AG04450 (cell line): ENCODE data around the gene RPS6KA5. TPM values are rescaled to one million over a fixed set of nuclear protein-coding genes. Genes with fewer than 3 reads are reported as not detected.

Experiments
- CTCF ChIA-PET: fragments of 300-600, 350-600 bp; formaldehyde crosslinking; extraction: SDS; loops from one replicate; lab custom pipeline; 2022; ENCODE audit warnings: antibody characterized with exemption, inconsistent platforms; lab: Charles Lee
- POLR2A ChIA-PET: fragments of 350-600 bp; formaldehyde crosslinking; extraction: SDS; loops from one replicate; lab custom pipeline; 2021; ENCODE audit warnings: antibody characterized with exemption, inconsistent platforms; lab: Yijun Ruan, JAX
- DNase-seq: peaks from one replicate; pipeline ENCODE4 v3.0.0-alpha.2; 2011; ENCODE audit warnings: low read depth, low spot score
- H3K27ac ChIP-seq: one replicate; pipeline ENCODE4 v1.5.1; 2012; ENCODE audit warnings: low read depth, low read length, control low read depth
- H3K27me3 ChIP-seq: one replicate; pipeline ENCODE4 v1.6.0; 2012; ENCODE audit warnings: low read length; ENCODE audit not compliant: control insufficient read depth, insufficient read depth
- H3K4me3 ChIP-seq: 2 replicates; pipeline ENCODE4 v1.5.1; 2011; ENCODE audit warnings: mild to moderate bottlenecking, low read depth, low read length, control low read depth
- H3K9me3 ChIP-seq: 2 replicates; pipeline ENCODE4 v1.5.1; 2012; ENCODE audit warnings: low read length; ENCODE audit not compliant: control insufficient read depth, insufficient read depth
- CTCF ChIP-seq: IDR thresholded peaks from 2 replicates; pipeline ENCODE4 v1.5.1; 2011; ENCODE audit warnings: low read depth, low read length, control low read depth, inconsistent platforms
- polyA plus RNA-seq: library from polyadenylated mRNA; depleted of rRNA; stranded (reverse); fragments of >200 nt; gene quantifications from 2 replicates; pipeline ENCODE4 v1.2.3, GENCODE V29; 2011

RPS6KA5 gene
- polyA plus RNA-seq, 1 experiment, result 1.5 TPM

GRCh38 chr14:91055016-91055415, 5.4 kb downstream of the RPS6KA5 start:
- POLR2A ChIA-PET, result no interaction called here
- no peak for TF ChIP-seq CTCF
- Histone ChIP-seq H3K27ac (no peak overlapping the region), H3K4me3 (no peak overlapping the region), H3K27me3 (no peaks in the 10 kb centered on the region), H3K9me3 (no peaks in the 10 kb centered on the region)
- CTCF ChIA-PET, result interaction anchor here (0.7 to 0.9 kb wide), 2 partner anchors 13 to 118 kb away, joined by 3 read pairs; no protein-coding TSS in a partner anchor
- no peak for DNase-seq

GRCh38 chr14:91048676-91049075, 11.8 kb downstream of the RPS6KA5 start:
- no peak for DNase-seq
- Histone ChIP-seq H3K4me3 (no peak overlapping the region), H3K27ac (no peak overlapping the region), H3K27me3 (no peaks in the 10 kb centered on the region), H3K9me3 (no peaks in the 10 kb centered on the region)
- POLR2A ChIA-PET, result no interaction called here
- no peak for TF ChIP-seq CTCF
- CTCF ChIA-PET, result no interaction called here

- no peak for TF ChIP-seq CTCF
- no peak overlapping the region for H3K4me3 ChIP-seq
- CTCF ChIA-PET, result no interaction called here
- POLR2A ChIA-PET, result no interaction called here
- no peak for DNase-seq
- no peaks in the 10 kb centered on the region for H3K9me3 ChIP-seq
- no peaks in the 10 kb centered on the region for H3K27me3 ChIP-seq
- H3K27ac ChIP-seq, result no peak overlapping the region
These were observed 12.2 kb downstream of the RPS6KA5 start for GRCh38 chr14:91048265-91048664.

- H3K27ac ChIP-seq, result no peak overlapping the region
- H3K4me3 ChIP-seq, result no peak overlapping the region
- ChIA-PET POLR2A (no interaction called here), CTCF (no interaction called here)
- H3K27me3 ChIP-seq, result no peaks in the 10 kb centered on the region
- no peaks in the 10 kb centered on the region for H3K9me3 ChIP-seq
- no peak for TF ChIP-seq CTCF
- DNase-seq, result no peak
These were observed 13.2 kb downstream of the RPS6KA5 start for GRCh38 chr14:91047174-91047753.

- TF ChIP-seq CTCF, result no peak
- Histone ChIP-seq H3K4me3 (no peak overlapping the region), H3K9me3 (no peaks in the 10 kb centered on the region), H3K27ac (no peak overlapping the region), H3K27me3 (no peaks in the 10 kb centered on the region)
- CTCF ChIA-PET, result no interaction called here
- DNase-seq, result no peak
- POLR2A ChIA-PET, result no interaction called here
These were observed 13.9 kb downstream of the RPS6KA5 start for GRCh38 chr14:91046488-91047072.
